ENCODE results near the gene MOB1A.

DNA sequence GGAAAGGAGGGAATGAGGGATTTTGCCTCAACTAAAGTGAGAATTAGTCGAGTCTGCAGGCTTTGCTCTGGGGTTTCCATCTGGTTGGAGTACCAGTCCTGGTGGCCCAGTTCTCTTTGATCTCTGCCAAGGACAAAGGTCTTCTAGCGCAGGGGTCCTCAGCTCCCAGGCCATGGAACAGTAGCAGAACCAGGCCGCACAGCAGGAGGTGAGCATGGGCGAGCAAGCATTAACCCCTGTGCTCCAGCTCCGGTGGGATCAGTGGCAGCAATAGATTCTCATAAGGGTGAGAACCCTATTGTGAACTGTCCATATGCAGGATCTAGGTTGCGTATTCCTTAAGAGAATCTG lies 43.6 kb upstream of the MOB1A start:
- TF ChIP-seq, protein P1, sequence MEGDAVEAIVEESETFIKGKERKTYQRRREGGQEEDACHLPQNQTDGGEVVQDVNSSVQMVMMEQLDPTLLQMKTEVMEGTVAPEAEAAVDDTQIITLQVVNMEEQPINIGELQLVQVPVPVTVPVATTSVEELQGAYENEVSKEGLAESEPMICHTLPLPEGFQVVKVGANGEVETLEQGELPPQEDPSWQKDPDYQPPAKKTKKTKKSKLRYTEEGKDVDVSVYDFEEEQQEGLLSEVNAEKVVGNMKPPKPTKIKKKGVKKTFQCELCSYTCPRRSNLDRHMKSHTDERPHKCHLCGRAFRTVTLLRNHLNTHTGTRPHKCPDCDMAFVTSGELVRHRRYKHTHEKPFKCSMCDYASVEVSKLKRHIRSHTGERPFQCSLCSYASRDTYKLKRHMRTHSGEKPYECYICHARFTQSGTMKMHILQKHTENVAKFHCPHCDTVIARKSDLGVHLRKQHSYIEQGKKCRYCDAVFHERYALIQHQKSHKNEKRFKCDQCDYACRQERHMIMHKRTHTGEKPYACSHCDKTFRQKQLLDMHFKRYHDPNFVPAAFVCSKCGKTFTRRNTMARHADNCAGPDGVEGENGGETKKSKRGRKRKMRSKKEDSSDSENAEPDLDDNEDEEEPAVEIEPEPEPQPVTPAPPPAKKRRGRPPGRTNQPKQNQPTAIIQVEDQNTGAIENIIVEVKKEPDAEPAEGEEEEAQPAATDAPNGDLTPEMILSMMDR (IDR thresholded peaks at IDR 0.05; ENCODE audit: low read length), result no peak
- TF ChIP-seq EZH2 (IDR thresholded peaks at IDR 0.05; ENCODE audit: borderline replicate concordance, low read length), result no peak

Data from OCI-LY1 (cell line).